BE2C (cell line): ENCODE measurements around the gene STAT5B.

Experiments used
- DNase-seq: peaks from one replicate; pipeline ENCODE4 v3.0.0-alpha.2; 2020
- H3K27me3 ChIP-seq: fragments of 250-450 bp; sonication (Bioruptor Pico); 2 replicates; pipeline ENCODE4 v1.5.1; 2020; ENCODE audit warnings: mild to moderate bottlenecking
- H3K36me3 ChIP-seq: fragments of 250-450 bp; sonication (Bioruptor Pico); 2 replicates; pipeline ENCODE4 v1.5.1; 2020; ENCODE audit warnings: mild to moderate bottlenecking
- H3K4me1 ChIP-seq: fragments of 250-450 bp; sonication (Bioruptor Pico); 2 replicates; pipeline ENCODE4 v1.5.1; 2020
- H3K4me3 ChIP-seq: 2 replicates; pipeline ENCODE4 v1.5.1; 2011; ENCODE audit warnings: low read depth, low read length
- H3K9me3 ChIP-seq: fragments of 250-450 bp; sonication (Bioruptor Pico); 2 replicates; pipeline ENCODE4 v1.5.1; 2020
- CTCF ChIP-seq: IDR thresholded peaks from 2 replicates; pipeline ENCODE4 v1.5.1; 2012; ENCODE audit warnings: mild to moderate bottlenecking, low read depth, low read length

STAT5B gene

GRCh38 chr17:42169351-42169750, 106.8 kb downstream of the STAT5B start:
- DNase-seq = no peak
- no peaks in the 10 kb centered on the region for H3K4me1 ChIP-seq
- TF ChIP-seq CTCF = no peak
- H3K4me3 ChIP-seq = no peak overlapping the region
- H3K9me3 ChIP-seq = no peaks in the 10 kb centered on the region
- H3K27me3 ChIP-seq = no peaks in the 10 kb centered on the region
- H3K36me3 ChIP-seq = peaks cover 9% of the 10 kb centered on the region

- TF ChIP-seq CTCF = no peak
- no peaks in the 10 kb centered on the region for H3K9me3 ChIP-seq
- H3K4me1 ChIP-seq = no peaks in the 10 kb centered on the region
- no peaks in the 10 kb centered on the region for H3K27me3 ChIP-seq
- DNase-seq = no peak
- no peak overlapping the region for H3K4me3 ChIP-seq
- H3K36me3 ChIP-seq = peaks cover 8% of the 10 kb centered on the region
Measured at GRCh38 chr17:42167807-42168206, 108.4 kb downstream of the STAT5B start.

GRCh38 chr17:42166196-42166763, 109.9 kb downstream of the STAT5B start:
- Histone ChIP-seq H3K9me3 (no peaks in the 10 kb centered on the region), H3K36me3 (peaks cover 6% of the 10 kb centered on the region), H3K27me3 (no peaks in the 10 kb centered on the region), H3K4me3 (no peak overlapping the region), H3K4me1 (peaks cover 3% of the 10 kb centered on the region; the same call in 1 of the 2 replicates)
- no peak for TF ChIP-seq CTCF
- DNase-seq = no peak

- Histone ChIP-seq H3K4me1 (peaks cover 5% of the 10 kb centered on the region; the same call in 1 of the 2 replicates), H3K36me3 (peaks cover 6% of the 10 kb centered on the region), H3K9me3 (no peaks in the 10 kb centered on the region), H3K27me3 (no peaks in the 10 kb centered on the region), H3K4me3 (no peak overlapping the region)
- no peak for TF ChIP-seq CTCF
- no peak for DNase-seq
Measured at GRCh38 chr17:42165751-42166150, 110.4 kb downstream of the STAT5B start.

- no peak overlapping the region for H3K4me3 ChIP-seq
- H3K4me1 ChIP-seq = peaks cover 11% of the 10 kb centered on the region
- DNase-seq = no peak
- no peaks in the 10 kb centered on the region; the same call in 1 of the 2 replicates for H3K36me3 ChIP-seq
- no peaks in the 10 kb centered on the region for H3K9me3 ChIP-seq
- no peaks in the 10 kb centered on the region for H3K27me3 ChIP-seq
- TF ChIP-seq CTCF = no peak
Measured at GRCh38 chr17:42163696-42164407, 112.3 kb downstream of the STAT5B start.

- H3K4me1 ChIP-seq = peaks cover 11% of the 10 kb centered on the region
- TF ChIP-seq CTCF = peak; percentile 61
- H3K4me3 ChIP-seq = no peak overlapping the region
- no peaks in the 10 kb centered on the region for H3K36me3 ChIP-seq
- DNase-seq = peak; percentile 46
- no peaks in the 10 kb centered on the region for H3K9me3 ChIP-seq
- H3K27me3 ChIP-seq = no peaks in the 10 kb centered on the region
Measured at GRCh38 chr17:42163113-42163512, 113.1 kb downstream of the STAT5B start.
